Gastrocnemius medialis (tissue), 4 donors: ENCODE results near the gene DNA2. TPM values are rescaled to one million over a fixed set of nuclear protein-coding genes. Genes with fewer than 3 reads are reported as not detected.

Source experiments
- ATAC-seq, 2 donors: fragments of 150-250 bp; one replicate each; pipeline ENCODE4 v1.9.1; 2016
- DNase-seq, 2 donors: peaks; one replicate each; pipeline ENCODE4 v3.0.0-alpha.2; 2019
- H3K27ac ChIP-seq, 4 donors: fragments of 200-600 bp; sonication (generic); 1 replicate in 1 of 4; 2 replicates in 3 of 4; pipeline ENCODE4 v1.5.1; 2016 to 2018; ENCODE audit warnings: mild to moderate bottlenecking in 2 of 4, moderate library complexity in 1 of 4
- H3K27me3 ChIP-seq, 3 donors: fragments of 200-600 bp; sonication (generic) in 2 of 3; 1 replicate in 1 of 3; 2 replicates in 2 of 3; pipeline versions ENCODE4 v1.5.1 to v1.6.0; 2016 to 2019; ENCODE audit warnings: mild to moderate bottlenecking in 1 of 3, moderate library complexity in 1 of 3
- H3K36me3 ChIP-seq, 2 donors: fragments of 200-600 bp; sonication (generic) in 1 of 2; one replicate each; pipeline ENCODE4 v1.5.1; 2017 to 2018
- H3K4me1 ChIP-seq, 2 donors: fragments of 200-600 bp; sonication (generic) in 1 of 2; one replicate each; pipeline ENCODE4 v1.5.1; 2016 to 2017; ENCODE audit warnings: mild to moderate bottlenecking in 2 of 2
- H3K4me3 ChIP-seq, 4 donors: fragments of 200-600 bp; sonication (generic) in 3 of 4; 1 replicate in 1 of 4; 2 replicates in 3 of 4; pipeline ENCODE4 v1.5.1; 2016 to 2019; ENCODE audit warnings: mild to moderate bottlenecking in 2 of 4
- H3K9me3 ChIP-seq, 3 donors: fragments of 200-600 bp; sonication (generic) in 2 of 3; 1 replicate in 1 of 3; 2 replicates in 2 of 3; pipeline ENCODE4 v1.5.1; 2016 to 2019
- CTCF ChIP-seq, 5 experiments: fragments of 450-650 bp in 3 of 5; fragments of 200-600 bp in 2 of 5; sonication (generic) in 2 of 5; IDR thresholded peaks in 4 of 5; conservative IDR thresholded peaks in 1 of 5; 1 replicate in 4 of 5; 2 replicates in 1 of 5; pipeline ENCODE4 v1.5.1; 2016 to 2019; ENCODE audit warnings: antibody characterized with exemption in 5 of 5, mild to moderate bottlenecking in 3 of 5, moderate library complexity in 3 of 5
- POLR2A ChIP-seq, 2 donors: fragments of 450-650 bp; IDR thresholded peaks; one replicate each; pipeline ENCODE4 v1.6.1; 2017; ENCODE audit warnings: antibody characterized with exemption in 2 of 2, mild to moderate bottlenecking in 2 of 2, moderate library complexity in 2 of 2
- in situ Hi-C, 4 donors: fragments of 200-750 bp; cut with MboI; loops; one replicate each; pipeline versions ENCODE4 v1.15.0 to v1.8.0; 2017; ENCODE audit warnings: low sequenced_read_pairs in 4 of 4
- intact Hi-C: fragments of 100-400 bp; cut with DNase I; formaldehyde crosslinking; loops from one replicate; pipeline ENCODE4 v1.15.1; 2023; ENCODE audit warnings: low total_unique reads
- total RNA-seq, 4 donors: library from RNA; depleted of rRNA; stranded (reverse); fragments of >200 nt; gene quantifications; one replicate each; pipeline versions ENCODE4 v1.1.0 to v1.2.3, GENCODE V29; 2016

Gene DNA2
- total RNA-seq, 4 donors from 2014 or later = 1.0 to 2.3 (median 1.9) TPM

DNA sequence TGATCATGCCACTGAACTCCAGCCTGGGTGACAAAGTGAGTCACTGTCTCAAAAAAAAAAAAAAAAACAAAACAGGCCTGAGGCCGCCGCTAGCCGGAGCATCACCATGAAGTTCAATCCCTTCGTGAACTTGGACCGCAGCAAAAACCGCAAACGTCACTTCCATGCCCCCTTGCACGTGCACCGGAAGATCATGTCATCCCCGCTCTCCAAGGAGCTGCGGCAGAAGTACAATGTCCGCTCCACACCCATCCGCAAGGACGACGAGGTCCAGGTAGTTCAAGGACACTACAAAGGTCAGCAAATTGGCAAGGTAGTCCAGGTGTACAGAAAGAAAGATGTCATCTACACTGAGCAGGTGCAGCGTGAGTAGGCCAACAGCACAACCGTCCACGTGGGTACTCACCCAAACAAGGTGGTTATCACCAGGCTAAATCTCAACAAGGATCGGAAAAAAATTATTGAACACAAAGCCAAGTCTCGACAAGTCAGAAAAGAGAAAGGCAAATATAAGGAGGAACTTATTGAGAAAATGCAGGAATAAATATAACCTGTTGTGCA, 47.2 kb downstream of the DNA2 start:
- in situ Hi-C loops (no loop called here), intact Hi-C loops (no loop called here)
- no peak for ATAC-seq
- no peak overlapping the region for H3K27ac ChIP-seq
- no peaks in the 10 kb centered on the region for H3K36me3 ChIP-seq
- no peaks in the 10 kb centered on the region for H3K9me3 ChIP-seq
- no peak for TF ChIP-seq CTCF (IDR thresholded peaks at IDR 0.05 in 4 of 5, conservative IDR thresholded peaks at IDR 0.05 in 1 of 5)
- no peak for TF ChIP-seq POLR2A (IDR thresholded peaks at IDR 0.05)
- no peak overlapping the region for H3K4me3 ChIP-seq
- DNase-seq = no peak
- H3K4me1 ChIP-seq = no peaks in the 10 kb centered on the region
- no peaks in the 10 kb centered on the region for H3K27me3 ChIP-seq

DNA sequence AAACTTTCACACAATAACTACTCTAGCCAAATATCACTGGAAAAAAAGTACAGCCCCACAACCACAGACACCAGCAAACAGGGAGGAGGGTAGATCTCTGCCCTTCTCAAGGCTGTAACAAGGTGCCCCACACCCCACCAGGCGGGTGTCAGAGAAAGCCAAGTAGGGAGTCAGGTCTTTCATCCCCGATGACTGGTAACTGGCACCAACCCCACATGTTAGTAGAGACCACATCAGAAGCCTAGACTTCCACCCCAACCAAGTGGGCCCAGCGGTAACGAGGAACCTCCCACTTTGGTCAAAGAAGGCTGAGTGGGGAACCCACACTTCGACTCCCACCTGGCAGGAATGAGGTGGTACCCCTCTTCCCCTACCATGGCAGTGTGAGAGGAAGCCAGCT, 48.3 kb downstream of the DNA2 start:
- Histone ChIP-seq H3K36me3 (no peaks in the 10 kb centered on the region), H3K27me3 (no peaks in the 10 kb centered on the region), H3K9me3 (no peaks in the 10 kb centered on the region), H3K4me3 (no peak overlapping the region), H3K4me1 (no peaks in the 10 kb centered on the region), H3K27ac (no peak overlapping the region)
- in situ Hi-C loops = no loop called here
- intact Hi-C loops = no loop called here
- DNase-seq = no peak
- no peak for TF ChIP-seq CTCF (IDR thresholded peaks at IDR 0.05 in 4 of 5, conservative IDR thresholded peaks at IDR 0.05 in 1 of 5)
- TF ChIP-seq POLR2A (IDR thresholded peaks at IDR 0.05) = no peak
- ATAC-seq = no peak

DNA sequence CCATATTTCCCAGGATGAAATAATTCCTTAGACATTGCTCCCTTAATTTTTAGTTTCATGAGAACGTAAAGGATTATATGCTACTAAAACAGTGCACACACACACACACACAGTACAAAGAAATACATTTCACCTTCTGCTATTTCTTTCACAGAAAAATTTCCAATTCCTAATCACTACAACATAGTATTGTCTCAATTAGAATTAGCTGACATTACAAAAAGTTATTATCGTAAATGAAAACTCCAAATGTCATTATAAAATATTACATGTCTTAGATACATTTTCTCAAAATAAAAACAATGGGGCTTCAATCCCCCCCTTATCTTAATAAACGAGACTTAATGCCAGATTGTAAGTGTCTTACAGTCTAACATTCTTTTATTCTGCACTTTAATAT, 52.4 kb downstream of the DNA2 start:
- intact Hi-C loops = no loop called here
- no peaks in the 10 kb centered on the region for H3K27me3 ChIP-seq
- no peak for ATAC-seq
- H3K4me1 ChIP-seq = no peaks in the 10 kb centered on the region
- no peaks in the 10 kb centered on the region for H3K9me3 ChIP-seq
- in situ Hi-C loops = no loop called here
- H3K27ac ChIP-seq = no peak overlapping the region
- TF ChIP-seq POLR2A (IDR thresholded peaks at IDR 0.05) (no peak), CTCF (IDR thresholded peaks at IDR 0.05 in 4 of 5, conservative IDR thresholded peaks at IDR 0.05 in 1 of 5) (no peak)
- no peak overlapping the region for H3K4me3 ChIP-seq
- no peak for DNase-seq
- no peaks in the 10 kb centered on the region for H3K36me3 ChIP-seq

GRCh38 chr10:68408898-68409518, 62.8 kb downstream of the DNA2 start:
- intact Hi-C loops = loop anchor here (5.0 to 10.0 kb wide), 3 partner anchors 77 to 644 kb away; partner anchors contain the start of genes DDX50, HNRNPH3 and PBLD
- in situ Hi-C loops = no loop called here
- Histone ChIP-seq H3K4me3 (no peak overlapping the region), H3K27me3 (no peaks in the 10 kb centered on the region), H3K36me3 (no peaks in the 10 kb centered on the region), H3K4me1 (peaks cover 3 to 11% of the 10 kb centered on the region in 2 donors), H3K9me3 (no peaks in the 10 kb centered on the region), H3K27ac (no peak overlapping the region)
- DNase-seq (no peak), ATAC-seq (no peak)
- TF ChIP-seq POLR2A (IDR thresholded peaks at IDR 0.05) (no peak), CTCF (IDR thresholded peaks at IDR 0.05 in 4 of 5, conservative IDR thresholded peaks at IDR 0.05 in 1 of 5) (no peak)
